Measurements from ENCODE around the gene ADGRE2. TPM values are rescaled to one million over a fixed set of nuclear protein-coding genes. Genes with fewer than 3 reads are reported as not detected.

Gene ADGRE2
- total and polyA plus RNA-seq, 2 donors (not counting 1 experiment from before 2014, with no cell fraction given) = under 0.01 to 0.07 TPM

- Histone ChIP-seq H3K4me1 (ENCODE audit: control insufficient read depth, extremely low read depth, insufficient read depth, low read length) (no peaks in the 10 kb centered on the region), H3K9me3 (ENCODE audit: control insufficient read depth, insufficient read depth, low read depth, low read length) (peaks cover 15% of the 10 kb centered on the region), H3K9ac (ENCODE audit: insufficient read depth, low read length) (no peak overlapping the region), H4K20me1 (ENCODE audit: control insufficient read depth, extremely low read depth, insufficient read depth, low read length) (no peaks in the 10 kb centered on the region), H2AFZ (ENCODE audit: low read length) (no peak overlapping the region), H3K36me3 (ENCODE audit: control insufficient read depth, insufficient read depth, low read length) (peaks cover 12% of the 10 kb centered on the region), H3K79me2 (ENCODE audit: control insufficient read depth, insufficient read depth, low read length) (no peaks in the 10 kb centered on the region), H3K4me3 (replicated peaks in 1 of 4; ENCODE audit: control extremely low read depth in 1 of 4, insufficient read depth in 1 of 4, low read depth in 3 of 4, low read length in 4 of 4) (no peak overlapping the region), H3K4me2 (ENCODE audit: extremely low read depth, insufficient read depth, low read length) (no peak overlapping the region), H3K27ac (ENCODE audit: insufficient read depth, low read length) (no peak overlapping the region), H3K27me3 (ENCODE audit: control insufficient read depth, insufficient read depth, low read length) (no peaks in the 10 kb centered on the region)
- TF ChIP-seq EZH2 (IDR thresholded peaks at IDR 0.05; ENCODE audit: low read length, missing control alignments) = no peak
- TF ChIP-seq, protein P1, sequence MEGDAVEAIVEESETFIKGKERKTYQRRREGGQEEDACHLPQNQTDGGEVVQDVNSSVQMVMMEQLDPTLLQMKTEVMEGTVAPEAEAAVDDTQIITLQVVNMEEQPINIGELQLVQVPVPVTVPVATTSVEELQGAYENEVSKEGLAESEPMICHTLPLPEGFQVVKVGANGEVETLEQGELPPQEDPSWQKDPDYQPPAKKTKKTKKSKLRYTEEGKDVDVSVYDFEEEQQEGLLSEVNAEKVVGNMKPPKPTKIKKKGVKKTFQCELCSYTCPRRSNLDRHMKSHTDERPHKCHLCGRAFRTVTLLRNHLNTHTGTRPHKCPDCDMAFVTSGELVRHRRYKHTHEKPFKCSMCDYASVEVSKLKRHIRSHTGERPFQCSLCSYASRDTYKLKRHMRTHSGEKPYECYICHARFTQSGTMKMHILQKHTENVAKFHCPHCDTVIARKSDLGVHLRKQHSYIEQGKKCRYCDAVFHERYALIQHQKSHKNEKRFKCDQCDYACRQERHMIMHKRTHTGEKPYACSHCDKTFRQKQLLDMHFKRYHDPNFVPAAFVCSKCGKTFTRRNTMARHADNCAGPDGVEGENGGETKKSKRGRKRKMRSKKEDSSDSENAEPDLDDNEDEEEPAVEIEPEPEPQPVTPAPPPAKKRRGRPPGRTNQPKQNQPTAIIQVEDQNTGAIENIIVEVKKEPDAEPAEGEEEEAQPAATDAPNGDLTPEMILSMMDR (conservative IDR thresholded peaks at IDR 0.05 in 1 of 2, IDR thresholded peaks at IDR 0.05 in 1 of 2; ENCODE audit: low read depth in 1 of 2, low read length in 2 of 2) = no peak
- DNase-seq (ENCODE audit: low read depth in 2 of 2) = no peak
Observed at GRCh38 chr19:14715841-14716240, 62.5 kb downstream of the ADGRE2 start.

- no peaks in the 10 kb centered on the region for H4K20me1 ChIP-seq (ENCODE audit: control insufficient read depth, extremely low read depth, insufficient read depth, low read length)
- no peaks in the 10 kb centered on the region for H3K4me1 ChIP-seq (ENCODE audit: control insufficient read depth, extremely low read depth, insufficient read depth, low read length)
- no peaks in the 10 kb centered on the region for H3K79me2 ChIP-seq (ENCODE audit: control insufficient read depth, insufficient read depth, low read length)
- no peak overlapping the region for H3K9ac ChIP-seq (ENCODE audit: insufficient read depth, low read length)
- no peak overlapping the region for H3K4me2 ChIP-seq (ENCODE audit: extremely low read depth, insufficient read depth, low read length)
- no peaks in the 10 kb centered on the region for H3K9me3 ChIP-seq (ENCODE audit: control insufficient read depth, insufficient read depth, low read depth, low read length)
- H3K4me3 ChIP-seq (replicated peaks in 1 of 4; ENCODE audit: control extremely low read depth in 1 of 4, insufficient read depth in 1 of 4, low read depth in 3 of 4, low read length in 4 of 4) = no peak overlapping the region
- no peak for DNase-seq (ENCODE audit: low read depth in 2 of 2)
- no peak overlapping the region for H2AFZ ChIP-seq (ENCODE audit: low read length)
- TF ChIP-seq, protein P1 (conservative IDR thresholded peaks at IDR 0.05 in 1 of 2, IDR thresholded peaks at IDR 0.05 in 1 of 2; ENCODE audit: low read depth in 1 of 2, low read length in 2 of 2) = no peak
- TF ChIP-seq EZH2 (IDR thresholded peaks at IDR 0.05; ENCODE audit: low read length, missing control alignments) = no peak
- H3K36me3 ChIP-seq (ENCODE audit: control insufficient read depth, insufficient read depth, low read length) = peaks cover 21% of the 10 kb centered on the region
- H3K27me3 ChIP-seq (ENCODE audit: control insufficient read depth, insufficient read depth, low read length) = no peaks in the 10 kb centered on the region
- H3K27ac ChIP-seq (ENCODE audit: insufficient read depth, low read length) = no peak overlapping the region
Observed at GRCh38 chr19:14704450-14704849, 73.9 kb downstream of the ADGRE2 start.

DNA sequence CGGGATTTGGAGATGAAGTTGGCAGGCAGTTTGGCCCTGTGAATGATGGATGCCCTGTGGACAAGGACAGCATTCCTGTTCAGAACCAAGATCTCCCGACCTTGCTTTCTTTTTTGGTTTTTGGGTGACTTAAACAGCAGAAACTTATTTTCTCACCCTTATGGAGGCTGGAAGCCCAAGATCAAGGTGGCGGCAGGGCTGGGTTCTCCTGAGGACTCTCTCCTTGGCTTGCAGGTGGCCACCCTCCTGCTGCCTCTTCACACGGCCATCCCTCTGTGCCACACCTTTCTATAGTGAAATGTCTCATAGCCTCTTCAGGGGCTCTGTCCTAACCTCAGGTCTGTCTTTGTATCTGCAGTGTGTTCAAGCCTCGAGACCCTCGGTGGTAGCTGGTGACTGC is 74.5 kb downstream of the ADGRE2 start:
- TF ChIP-seq EZH2 (IDR thresholded peaks at IDR 0.05; ENCODE audit: low read length, missing control alignments) = no peak
- TF ChIP-seq, protein P1 (conservative IDR thresholded peaks at IDR 0.05 in 1 of 2, IDR thresholded peaks at IDR 0.05 in 1 of 2; ENCODE audit: low read depth in 1 of 2, low read length in 2 of 2) = no peak
- Histone ChIP-seq H3K4me3 (replicated peaks in 1 of 4; ENCODE audit: control extremely low read depth in 1 of 4, insufficient read depth in 1 of 4, low read depth in 3 of 4, low read length in 4 of 4) (no peak overlapping the region), H3K79me2 (ENCODE audit: control insufficient read depth, insufficient read depth, low read length) (no peaks in the 10 kb centered on the region), H4K20me1 (ENCODE audit: control insufficient read depth, extremely low read depth, insufficient read depth, low read length) (no peaks in the 10 kb centered on the region), H3K36me3 (ENCODE audit: control insufficient read depth, insufficient read depth, low read length) (peaks cover 21% of the 10 kb centered on the region), H3K4me2 (ENCODE audit: extremely low read depth, insufficient read depth, low read length) (no peak overlapping the region), H3K27ac (ENCODE audit: insufficient read depth, low read length) (no peak overlapping the region), H3K4me1 (ENCODE audit: control insufficient read depth, extremely low read depth, insufficient read depth, low read length) (no peaks in the 10 kb centered on the region), H3K9ac (ENCODE audit: insufficient read depth, low read length) (no peak overlapping the region), H2AFZ (ENCODE audit: low read length) (no peak overlapping the region), H3K9me3 (ENCODE audit: control insufficient read depth, insufficient read depth, low read depth, low read length) (no peaks in the 10 kb centered on the region), H3K27me3 (ENCODE audit: control insufficient read depth, insufficient read depth, low read length) (no peaks in the 10 kb centered on the region)
- no peak for DNase-seq (ENCODE audit: low read depth in 2 of 2)
